Measurements from ENCODE around the gene FITM1. TPM values are rescaled to one million over a fixed set of nuclear protein-coding genes. Genes with fewer than 3 reads are reported as not detected.
A peak's percentile ranks its signal among the peaks of the same experiment; 100 is the strongest.

Gene FITM1
- total RNA-seq, 6 donors from 2014 or later = 0.63 to 0.89 (median 0.82) TPM; not detected in 2

DNA sequence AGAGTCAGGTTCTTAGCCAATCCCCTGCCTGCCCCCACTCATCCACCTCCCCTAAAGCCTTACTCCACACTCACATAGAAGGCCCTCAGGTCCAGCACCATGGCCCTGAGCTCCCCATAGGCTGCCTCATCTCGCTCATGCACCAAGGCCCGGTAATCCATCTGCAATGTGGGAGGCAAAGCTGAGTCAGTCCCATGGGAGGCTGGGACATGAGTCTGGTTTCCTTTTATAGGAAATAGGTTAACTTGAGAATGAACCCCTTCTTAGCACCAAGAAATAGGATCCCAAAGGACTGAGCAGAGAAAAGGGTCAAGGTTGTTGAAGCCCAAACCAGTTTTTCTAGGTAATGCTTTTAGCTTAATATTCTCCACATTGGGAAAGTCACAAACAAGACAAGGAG is 13.1 kb downstream of the FITM1 start:
- DNase-seq (no peak), ATAC-seq (ENCODE audit: low FRiP score in 2 of 2) (no peak)
- Histone ChIP-seq H3K36me3 (peaks cover 0 to 20% (median 17%) of the 10 kb centered on the region in 4 donors), H3K9me3 (no peaks in the 10 kb centered on the region), H3K4me3 (no peak overlapping the region), H3K4me1 (peaks cover 33 to 50% (median 41%) of the 10 kb centered on the region in 4 donors), H3K27ac (peak overlapping the region in 1 of 4 donors; percentile 11), H3K27me3 (no peaks in the 10 kb centered on the region)
- TF ChIP-seq POLR2A (IDR thresholded peaks at IDR 0.05) (no peak), EP300 (IDR thresholded peaks at IDR 0.05) (no peak), POLR2AphosphoS5 (IDR thresholded peaks at IDR 0.05) (no peak)
- TF ChIP-seq, protein P1, sequence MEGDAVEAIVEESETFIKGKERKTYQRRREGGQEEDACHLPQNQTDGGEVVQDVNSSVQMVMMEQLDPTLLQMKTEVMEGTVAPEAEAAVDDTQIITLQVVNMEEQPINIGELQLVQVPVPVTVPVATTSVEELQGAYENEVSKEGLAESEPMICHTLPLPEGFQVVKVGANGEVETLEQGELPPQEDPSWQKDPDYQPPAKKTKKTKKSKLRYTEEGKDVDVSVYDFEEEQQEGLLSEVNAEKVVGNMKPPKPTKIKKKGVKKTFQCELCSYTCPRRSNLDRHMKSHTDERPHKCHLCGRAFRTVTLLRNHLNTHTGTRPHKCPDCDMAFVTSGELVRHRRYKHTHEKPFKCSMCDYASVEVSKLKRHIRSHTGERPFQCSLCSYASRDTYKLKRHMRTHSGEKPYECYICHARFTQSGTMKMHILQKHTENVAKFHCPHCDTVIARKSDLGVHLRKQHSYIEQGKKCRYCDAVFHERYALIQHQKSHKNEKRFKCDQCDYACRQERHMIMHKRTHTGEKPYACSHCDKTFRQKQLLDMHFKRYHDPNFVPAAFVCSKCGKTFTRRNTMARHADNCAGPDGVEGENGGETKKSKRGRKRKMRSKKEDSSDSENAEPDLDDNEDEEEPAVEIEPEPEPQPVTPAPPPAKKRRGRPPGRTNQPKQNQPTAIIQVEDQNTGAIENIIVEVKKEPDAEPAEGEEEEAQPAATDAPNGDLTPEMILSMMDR (IDR thresholded peaks at IDR 0.05) = no peak
- 93 to 95% methylated on average over 2 of the region's 2 CpGs for WGBS, 2 donors

DNA sequence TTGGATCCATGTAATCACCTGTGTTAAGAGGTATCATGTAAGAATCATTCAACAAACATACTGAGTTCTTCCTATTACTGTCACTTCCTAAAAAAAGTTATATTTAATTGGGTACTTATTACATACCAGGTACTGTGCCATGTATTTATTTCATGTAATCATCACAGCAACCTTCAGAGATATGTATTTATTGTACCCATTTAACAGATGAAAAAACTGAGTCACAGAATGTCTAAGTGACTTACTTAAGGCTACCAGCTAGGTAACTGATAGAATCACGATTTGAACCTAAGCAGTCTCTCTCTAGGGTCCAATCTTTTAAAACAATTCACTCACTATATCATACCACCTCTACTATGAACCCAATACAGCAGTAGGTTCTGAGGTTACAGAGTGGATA is 14.0 kb downstream of the FITM1 start:
- no peaks in the 10 kb centered on the region for H3K27me3 ChIP-seq
- no peaks in the 10 kb centered on the region for H3K9me3 ChIP-seq
- no peak overlapping the region for H3K4me3 ChIP-seq
- 88 to 100% methylated on average over 1 of the region's 1 CpG for WGBS, 2 donors
- no peak for TF ChIP-seq EP300 (IDR thresholded peaks at IDR 0.05)
- TF ChIP-seq POLR2A (IDR thresholded peaks at IDR 0.05) = no peak
- TF ChIP-seq, protein P1 (IDR thresholded peaks at IDR 0.05) = no peak
- no peak for TF ChIP-seq POLR2AphosphoS5 (IDR thresholded peaks at IDR 0.05)
- peaks cover 8 to 20% (median 13%) of the 10 kb centered on the region in 4 donors for H3K36me3 ChIP-seq
- DNase-seq (no peak), ATAC-seq (ENCODE audit: low FRiP score in 2 of 2) (no peak)
- H3K4me1 ChIP-seq = peaks cover 35 to 55% (median 41%) of the 10 kb centered on the region in 4 donors
- peak overlapping the region in 1 of 4 donors; percentile 95 for H3K27ac ChIP-seq

GRCh38 chr14:24145219-24145618 is 14.8 kb downstream of the FITM1 start:
- WGBS, 2 donors = 94 to 100% methylated on average over 2 of the region's 2 CpGs
- Histone ChIP-seq H3K9me3 (no peaks in the 10 kb centered on the region), H3K36me3 (peaks cover 14 to 25% (median 19%) of the 10 kb centered on the region in 4 donors), H3K27me3 (no peaks in the 10 kb centered on the region), H3K4me3 (peak overlapping the region in 1 of 4 donors; percentile 92), H3K27ac (peak overlapping the region; percentile 87 to 96 (median 92)), H3K4me1 (peaks cover 28 to 53% (median 35%) of the 10 kb centered on the region in 4 donors)
- DNase-seq (no peak), ATAC-seq (ENCODE audit: low FRiP score in 2 of 2) (no peak)
- TF ChIP-seq, protein P1 (IDR thresholded peaks at IDR 0.05) = no peak
- TF ChIP-seq EP300 (IDR thresholded peaks at IDR 0.05) = no peak
- no peak for TF ChIP-seq POLR2A (IDR thresholded peaks at IDR 0.05)
- no peak for TF ChIP-seq POLR2AphosphoS5 (IDR thresholded peaks at IDR 0.05)

DNA sequence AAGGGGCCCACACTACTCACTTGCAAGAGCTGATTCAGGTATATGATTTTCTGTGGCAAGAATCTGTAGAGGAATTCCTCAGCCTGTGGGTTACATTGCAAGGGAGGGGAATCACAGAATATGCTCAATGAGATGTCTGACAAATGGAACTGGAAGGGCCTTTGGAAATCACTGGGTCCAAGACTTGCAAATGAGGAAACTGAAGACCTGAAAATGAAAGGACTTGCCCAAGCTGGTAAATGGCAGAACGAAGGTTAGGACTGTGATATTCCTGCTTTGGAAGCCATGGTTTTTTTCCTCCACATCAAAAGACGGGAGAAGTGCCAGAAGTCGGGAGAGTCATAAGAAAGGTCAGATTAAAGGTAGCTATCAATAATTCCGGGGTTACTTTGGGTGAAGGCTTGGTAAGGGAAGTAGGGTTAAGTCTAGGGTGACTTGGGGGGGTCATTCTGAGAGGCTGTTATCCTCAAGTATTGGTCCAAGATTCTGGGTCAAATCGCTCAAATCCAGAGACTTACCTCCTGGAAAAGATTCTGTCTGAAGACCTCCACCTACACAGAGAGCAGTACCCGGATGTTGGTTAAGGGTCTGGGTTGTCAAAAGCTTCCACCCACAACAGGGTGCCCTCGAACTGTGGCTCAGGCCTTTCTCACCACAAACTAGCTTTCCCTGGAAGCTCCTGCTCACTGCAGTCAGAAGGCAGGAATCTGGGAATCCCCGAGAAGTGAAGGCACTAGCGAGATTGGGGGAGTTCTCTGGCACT is 15.4 kb downstream of the FITM1 start:
- Histone ChIP-seq H3K27ac (peak overlapping the region; percentile 87 to 96 (median 92)), H3K27me3 (no peaks in the 10 kb centered on the region), H3K9me3 (no peaks in the 10 kb centered on the region), H3K36me3 (peaks cover 21 to 32% (median 25%) of the 10 kb centered on the region in 4 donors), H3K4me3 (peak overlapping the region; percentile 43 to 99 (median 93)), H3K4me1 (peaks cover 26 to 47% (median 29%) of the 10 kb centered on the region in 4 donors)
- WGBS, 2 donors = 7 to 11% methylated on average over 7 to 9 of the region's 9 CpGs
- no peak for ATAC-seq (ENCODE audit: low FRiP score in 2 of 2)
- DNase-seq = no peak
- TF ChIP-seq POLR2AphosphoS5 (IDR thresholded peaks at IDR 0.05) (no peak), EP300 (IDR thresholded peaks at IDR 0.05) (no peak), POLR2A (IDR thresholded peaks at IDR 0.05) (no peak)
- TF ChIP-seq, protein P1 (IDR thresholded peaks at IDR 0.05) = no peak
